Adrenal gland (tissue), 12 donors: Measurements from ENCODE around the gene ADH1A. TPM values are rescaled to one million over a fixed set of nuclear protein-coding genes. Genes with fewer than 3 reads are reported as not detected.

Experiments used
- DNase-seq, 7 donors: peaks; one replicate each; pipeline ENCODE4 v3.0.0-alpha.2; 2019 to 2020
- H3K27ac ChIP-seq, 5 donors: fragments of 200-600 bp; sonication (generic) in 4 of 5; 1 replicate in 3 of 5; 2 replicates in 2 of 5; pipeline versions ENCODE4 v1.5.1 to v1.8.0; 2016 to 2020; ENCODE audit warnings: mild to moderate bottlenecking in 1 of 5
- H3K27me3 ChIP-seq: fragments of 200-600 bp; 2 replicates; pipeline ENCODE4 v1.8.0; 2021
- H3K36me3 ChIP-seq, 2 donors: fragments of 200-600 bp; replicated peaks in 1 of 2; 1 replicate in 1 of 2; 2 replicates in 1 of 2; pipeline versions ENCODE4 v1.5.1 to v1.8.0; 2018 to 2022
- H3K4me1 ChIP-seq, 2 donors: fragments of 200-600 bp; replicated peaks in 1 of 2; 1 replicate in 1 of 2; 2 replicates in 1 of 2; pipeline versions ENCODE4 v1.5.1 to v1.8.0; 2018 to 2021
- H3K4me3 ChIP-seq, 4 donors: fragments of 200-600 bp; sonication (generic) in 3 of 4; one replicate each; pipeline ENCODE4 v1.5.1; 2016 to 2018
- H3K9me3 ChIP-seq, 3 donors: fragments of 200-600 bp; sonication (generic) in 1 of 3; replicated peaks in 1 of 3; 1 replicate in 2 of 3; 2 replicates in 1 of 3; pipeline versions ENCODE4 v1.5.1 to v1.8.0; 2016 to 2021
- CTCF ChIP-seq, 6 experiments: fragments of 450-650 bp in 4 of 6; fragments of 200-600 bp in 2 of 6; sonication (generic) in 1 of 6; IDR thresholded peaks; 1 replicate in 5 of 6; 2 replicates in 1 of 6; pipeline versions ENCODE4 v1.5.1 to v1.8.0; 2016 to 2021; ENCODE audit warnings: antibody characterized with exemption in 6 of 6, mild to moderate bottlenecking in 2 of 6, moderate library complexity in 1 of 6
- POLR2A ChIP-seq, 2 donors: fragments of 450-650 bp; IDR thresholded peaks; one replicate each; pipeline ENCODE4 v1.6.1; 2017; ENCODE audit warnings: antibody characterized with exemption in 2 of 2, mild to moderate bottlenecking in 2 of 2, moderate library complexity in 1 of 2
- WGBS, 4 donors: extraction: QIAGEN DNeasy Blood & Tissue Kit in 2 of 4; methylation state at CpG; one replicate each; pipeline versions ENCODE4 v1.1.5 to v1.1.7; 2013 to 2017; 5-methylcytosine and 5-hydroxymethylcytosine counted together
- intact Hi-C, 2 donors: fragments of 100-400 bp; cut with DNase I; formaldehyde crosslinking; loops; one replicate each; pipeline versions ENCODE4 v1.14.1 to v1.15.0; 2022 to 2023
- polyA plus RNA-seq, 3 donors: library from polyadenylated mRNA; stranded (reverse); fragments of 200-250 nt in 2 of 3; fragments of 350-450 nt in 1 of 3; fragmentation: Illumina TruSeq in 1 of 3; extraction: RNeasy Lipid Tissue Mini Kit (QIAGEN cat#74804) in 1 of 3; gene quantifications; one replicate each; pipeline ENCODE4 v1.2.3, GENCODE V29; 2013 to 2014
- total RNA-seq, 9 donors: library from RNA; depleted of rRNA in 4 of 9; stranded (reverse); fragments of >200 nt in 4 of 9; fragments of 120-200 nt in 1 of 9; fragmentation: NEBNext Ultra II Directional in 1 of 9; extraction: Animal tissue kit (Norgen Biotek cat#: 25700) in 1 of 9; gene quantifications; one replicate each; pipeline versions ENCODE4 v1.1.0 to v1.2.4, GENCODE V29; 2013 to 2023
- donor health status: healthy with polysubstance abuse.
- donor health status: Bipolar disorder and iron deficiency.
- donor health status: DM: yes; HTN: yes; CAD: no.
- donor health status: DM: no; HTN: no; CAD: no.
- donor health status: DM: no; HTN: no; CAD: no.
- donor health status: DM: yes; HTN: yes; CAD: no.

ADH1A gene
- total and polyA plus RNA-seq, 12 donors: 0.42 to 1.5 (median 0.90) TPM; not detected in 8

GRCh38 chr4:99282731-99283130 is 8.1 kb downstream of the ADH1A start:
- Histone ChIP-seq H3K36me3 (no peaks in the 10 kb centered on the region), H3K9me3 (no peaks in the 10 kb centered on the region), H3K4me1 (no peaks in the 10 kb centered on the region), H3K27ac (no peak overlapping the region), H3K4me3 (no peak overlapping the region), H3K27me3 (no peaks in the 10 kb centered on the region)
- TF ChIP-seq CTCF (IDR thresholded peaks at IDR 0.05) (no peak), POLR2A (IDR thresholded peaks at IDR 0.05) (no peak)
- no peak for DNase-seq
- intact Hi-C loops: no loop called here
- 65 to 78% (median 69%) methylated on average over 2 of the region's 2 CpGs; no CpG with 5 or more reads in 1 of the 4 donors for WGBS, 4 donors

- Histone ChIP-seq H3K9me3 (no peaks in the 10 kb centered on the region), H3K27ac (no peak overlapping the region), H3K4me3 (no peak overlapping the region), H3K4me1 (no peaks in the 10 kb centered on the region), H3K36me3 (no peaks in the 10 kb centered on the region), H3K27me3 (no peaks in the 10 kb centered on the region)
- DNase-seq: no peak
- WGBS, 4 donors: 77 to 90% (median 85%) methylated on average over 5 of the region's 5 CpGs
- TF ChIP-seq POLR2A (IDR thresholded peaks at IDR 0.05): no peak
- no peak for TF ChIP-seq CTCF (IDR thresholded peaks at IDR 0.05)
- intact Hi-C loops: no loop called here
Observed at GRCh38 chr4:99281261-99281660, 9.5 kb downstream of the ADH1A start.

- H3K27me3 ChIP-seq: no peaks in the 10 kb centered on the region
- TF ChIP-seq CTCF (IDR thresholded peaks at IDR 0.05): no peak
- no peak for TF ChIP-seq POLR2A (IDR thresholded peaks at IDR 0.05)
- intact Hi-C loops: no loop called here
Observed at GRCh38 chr4:99276417-99276816, 14.4 kb downstream of the ADH1A start.

GRCh38 chr4:99275885-99276284 is 14.9 kb downstream of the ADH1A start:
- Histone ChIP-seq H3K4me1 (no peaks in the 10 kb centered on the region), H3K36me3 (no peaks in the 10 kb centered on the region), H3K4me3 (no peak overlapping the region), H3K9me3 (no peaks in the 10 kb centered on the region), H3K27me3 (no peaks in the 10 kb centered on the region), H3K27ac (no peak overlapping the region)
- 83 to 90% (median 86%) methylated on average over 3 of the region's 3 CpGs for WGBS, 4 donors
- no peak for DNase-seq
- intact Hi-C loops: no loop called here
- no peak for TF ChIP-seq POLR2A (IDR thresholded peaks at IDR 0.05)
- TF ChIP-seq CTCF (IDR thresholded peaks at IDR 0.05): no peak

More at GRCh38 chr4:99276417-99276816, 14.4 kb downstream of the ADH1A start:
- no peak overlapping the region for H3K27ac ChIP-seq
- 63 to 71% (median 69%) methylated on average over 2 of the region's 2 CpGs for WGBS, 4 donors
- H3K4me1 ChIP-seq: no peaks in the 10 kb centered on the region
- DNase-seq: no peak
- H3K9me3 ChIP-seq: no peaks in the 10 kb centered on the region
- no peaks in the 10 kb centered on the region for H3K36me3 ChIP-seq
- no peak overlapping the region for H3K4me3 ChIP-seq
